ENCODE results near the gene DPEP3.

GRCh38 chr16:67995423-67995822 lies 15.1 kb upstream of the DPEP3 start:
- TF ChIP-seq EZH2 (IDR thresholded peaks at IDR 0.05; ENCODE audit: low read length) (no peak), CTCF (optimal IDR thresholded peaks at IDR 0.05 in 1 of 3, IDR thresholded peaks at IDR 0.05 in 1 of 3, conservative IDR thresholded peaks at IDR 0.05 in 1 of 3; ENCODE audit: extremely low read depth in 1 of 3, insufficient read depth in 2 of 3, low read length in 3 of 3) (no peak)

Measured in keratinocyte (primary cell).